Measurements from ENCODE around the gene DZANK1. TPM values are rescaled to one million over a fixed set of nuclear protein-coding genes. Genes with fewer than 3 reads are reported as not detected.

Gene DZANK1
- total RNA-seq, 1 donor, result 0.99 TPM

DNA sequence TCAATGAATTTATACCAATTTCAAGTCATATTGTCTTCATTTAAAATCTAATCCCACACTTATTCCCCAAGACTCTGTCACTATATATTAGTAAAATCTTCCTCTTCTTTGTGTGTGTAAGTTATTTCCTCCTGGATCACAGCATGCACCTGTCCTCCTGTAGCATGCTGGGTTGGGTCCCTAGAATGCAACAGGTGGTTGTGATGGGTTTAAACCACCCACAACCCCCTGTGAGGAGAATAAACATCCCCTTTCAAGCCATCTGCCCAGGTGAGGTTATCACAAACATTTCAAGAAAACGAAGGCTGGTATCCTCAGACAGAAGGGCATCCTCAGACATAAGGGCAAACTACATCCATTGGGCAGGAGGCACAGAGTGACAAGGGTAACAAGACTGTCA is 26.4 kb downstream of the DZANK1 start:
- TF ChIP-seq, protein P1, sequence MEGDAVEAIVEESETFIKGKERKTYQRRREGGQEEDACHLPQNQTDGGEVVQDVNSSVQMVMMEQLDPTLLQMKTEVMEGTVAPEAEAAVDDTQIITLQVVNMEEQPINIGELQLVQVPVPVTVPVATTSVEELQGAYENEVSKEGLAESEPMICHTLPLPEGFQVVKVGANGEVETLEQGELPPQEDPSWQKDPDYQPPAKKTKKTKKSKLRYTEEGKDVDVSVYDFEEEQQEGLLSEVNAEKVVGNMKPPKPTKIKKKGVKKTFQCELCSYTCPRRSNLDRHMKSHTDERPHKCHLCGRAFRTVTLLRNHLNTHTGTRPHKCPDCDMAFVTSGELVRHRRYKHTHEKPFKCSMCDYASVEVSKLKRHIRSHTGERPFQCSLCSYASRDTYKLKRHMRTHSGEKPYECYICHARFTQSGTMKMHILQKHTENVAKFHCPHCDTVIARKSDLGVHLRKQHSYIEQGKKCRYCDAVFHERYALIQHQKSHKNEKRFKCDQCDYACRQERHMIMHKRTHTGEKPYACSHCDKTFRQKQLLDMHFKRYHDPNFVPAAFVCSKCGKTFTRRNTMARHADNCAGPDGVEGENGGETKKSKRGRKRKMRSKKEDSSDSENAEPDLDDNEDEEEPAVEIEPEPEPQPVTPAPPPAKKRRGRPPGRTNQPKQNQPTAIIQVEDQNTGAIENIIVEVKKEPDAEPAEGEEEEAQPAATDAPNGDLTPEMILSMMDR (IDR thresholded peaks at IDR 0.05; ENCODE audit: insufficient read depth, low read length), result no peak
- DNase-seq (ENCODE audit: low read depth), result no peak
- no peak overlapping the region for H3K4me3 ChIP-seq (ENCODE audit: low read depth, low read length)

DNA sequence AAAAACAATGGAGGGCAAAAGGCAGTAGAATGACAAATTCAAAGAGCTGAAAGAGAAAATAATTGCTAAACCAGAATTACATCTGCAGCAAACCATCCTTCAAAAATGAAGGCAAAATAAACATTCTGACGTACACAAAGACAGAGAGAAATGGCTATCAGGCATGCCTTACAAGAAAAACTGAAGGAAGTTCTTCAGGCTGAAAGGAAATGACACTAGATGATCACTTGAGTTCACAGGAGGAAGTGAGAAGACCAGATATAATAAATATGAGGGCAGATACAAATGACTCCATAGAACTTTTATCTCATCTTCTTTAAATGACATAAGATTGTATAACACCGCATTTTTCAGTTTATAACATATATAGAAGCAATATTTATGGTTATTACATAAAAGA is 30.0 kb downstream of the DZANK1 start:
- TF ChIP-seq, protein P1 (IDR thresholded peaks at IDR 0.05; ENCODE audit: insufficient read depth, low read length), result no peak
- DNase-seq (ENCODE audit: low read depth), result no peak
- no peak overlapping the region for H3K4me3 ChIP-seq (ENCODE audit: low read depth, low read length)

DNA sequence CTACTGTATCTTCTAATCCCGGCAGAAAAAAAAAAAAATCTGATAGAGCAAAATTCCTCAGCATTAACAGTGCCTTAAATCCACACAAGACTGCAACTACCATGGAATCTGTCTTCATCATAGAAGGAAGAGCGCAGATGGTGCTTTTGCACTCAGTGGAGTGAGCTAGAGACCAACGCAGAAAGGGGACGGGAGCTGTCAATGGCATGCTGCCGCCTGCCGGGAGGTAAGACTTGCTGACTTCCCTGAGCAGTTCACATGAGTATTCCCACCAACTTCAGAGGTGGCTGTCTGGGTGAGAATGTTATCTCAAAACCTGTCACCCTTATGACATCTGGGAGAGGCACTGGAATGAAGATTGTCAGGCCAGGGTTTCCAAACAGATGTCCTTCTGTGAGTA is 35.6 kb downstream of the DZANK1 start:
- H3K4me3 ChIP-seq (ENCODE audit: low read depth, low read length), result no peak overlapping the region
- DNase-seq (ENCODE audit: low read depth), result no peak
- TF ChIP-seq, protein P1 (IDR thresholded peaks at IDR 0.05; ENCODE audit: insufficient read depth, low read length), result no peak

DNA sequence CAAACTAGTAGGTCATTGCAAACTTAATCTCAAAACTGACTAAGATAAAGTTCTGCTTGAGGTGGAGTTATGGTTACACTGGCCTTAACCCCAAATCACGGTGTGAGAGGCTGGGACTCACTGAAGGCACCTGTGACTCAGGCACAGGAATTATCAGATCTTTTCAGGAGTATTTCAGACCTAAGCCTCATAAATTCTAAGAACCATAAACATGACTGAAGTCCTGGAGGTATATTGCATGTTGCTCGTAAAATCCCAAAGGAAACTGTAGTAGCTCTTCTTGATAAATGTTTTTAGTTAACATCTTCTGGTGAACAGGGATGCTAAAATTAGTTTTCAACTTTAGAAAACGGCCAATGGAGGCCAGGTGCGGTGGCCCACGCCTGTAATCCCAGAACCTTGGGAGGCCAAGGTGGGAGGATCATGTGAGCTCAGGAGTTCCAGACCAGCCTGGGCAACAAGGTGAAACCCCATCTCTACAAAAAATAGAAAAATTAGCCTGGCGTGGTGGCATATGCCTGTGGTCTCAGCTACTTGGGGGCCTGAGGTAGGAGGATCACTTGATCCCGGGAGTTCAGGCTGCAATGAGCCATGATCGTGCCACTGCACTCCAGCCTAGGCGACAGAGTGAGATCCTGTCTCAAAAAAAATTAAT is 36.5 kb downstream of the DZANK1 start:
- TF ChIP-seq, protein P1 (IDR thresholded peaks at IDR 0.05; ENCODE audit: insufficient read depth, low read length), result no peak
- H3K4me3 ChIP-seq (ENCODE audit: low read depth, low read length), result no peak overlapping the region
- DNase-seq (ENCODE audit: low read depth), result no peak

DNA sequence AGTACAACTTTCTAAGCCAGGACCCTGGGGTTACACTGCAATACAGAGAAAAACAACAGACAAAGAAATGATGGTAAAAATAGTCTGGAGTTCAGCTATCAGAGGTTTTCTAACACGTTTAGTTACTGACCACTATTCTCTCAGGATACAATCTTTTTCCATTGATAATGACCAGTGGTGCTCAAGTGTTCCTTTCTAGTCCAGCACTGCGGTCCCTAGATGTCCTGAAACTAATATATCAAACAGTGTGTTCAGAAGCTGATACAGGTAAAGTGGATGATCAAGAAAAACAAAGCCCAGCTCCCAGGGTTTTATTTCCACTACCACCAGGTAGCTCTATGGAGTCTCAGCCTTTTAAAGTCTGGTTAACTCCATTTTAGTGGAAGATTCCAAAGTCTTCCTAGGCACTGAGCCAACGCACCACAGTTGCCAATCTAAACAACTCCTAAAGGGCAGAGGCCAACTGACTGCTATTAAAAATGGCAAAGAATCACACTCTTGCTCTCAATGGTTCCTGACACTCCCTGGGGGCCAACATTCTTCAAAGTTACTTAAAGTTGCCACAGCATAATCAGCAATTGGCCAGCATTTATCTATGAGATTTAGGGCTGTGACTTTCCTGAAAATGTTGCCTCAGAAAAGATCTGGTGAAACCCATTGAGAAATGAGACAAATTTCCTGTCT is 38.2 kb downstream of the DZANK1 start:
- TF ChIP-seq, protein P1 (IDR thresholded peaks at IDR 0.05; ENCODE audit: insufficient read depth, low read length), result no peak
- peak; percentile 71 for DNase-seq (ENCODE audit: low read depth)
- H3K4me3 ChIP-seq (ENCODE audit: low read depth, low read length), result no peak overlapping the region

DNA sequence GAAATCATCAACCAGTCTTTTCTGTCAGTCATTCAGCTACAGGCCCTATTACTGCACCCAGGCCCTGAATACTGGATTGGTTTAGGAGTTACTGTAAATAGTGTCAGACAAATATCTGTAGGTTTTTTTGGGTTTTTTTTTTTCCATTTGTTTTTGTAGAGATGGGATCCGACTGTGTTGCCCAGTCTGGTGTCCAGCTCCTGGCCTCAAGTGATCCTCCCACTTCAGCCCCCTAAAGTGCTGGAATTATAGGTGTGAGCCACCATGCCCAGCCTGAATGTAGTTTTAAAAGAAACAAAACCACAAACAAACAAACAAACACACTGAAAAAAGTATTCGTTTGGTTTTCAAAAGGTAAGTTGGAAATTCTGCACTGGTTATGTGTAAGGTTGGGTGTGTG is 39.6 kb downstream of the DZANK1 start:
- DNase-seq (ENCODE audit: low read depth), result no peak
- TF ChIP-seq, protein P1 (IDR thresholded peaks at IDR 0.05; ENCODE audit: insufficient read depth, low read length), result no peak
- H3K4me3 ChIP-seq (ENCODE audit: low read depth, low read length), result no peak overlapping the region
